Endodermal cell (in vitro differentiated cells): Measurements from ENCODE around the gene HACD2. TPM values are rescaled to one million over a fixed set of nuclear protein-coding genes. Genes with fewer than 3 reads are reported as not detected.

Source experiments
- DNase-seq: peaks from one replicate; pipeline ENCODE4 v3.0.0-alpha.2; 2017
- H3K27ac ChIP-seq: 2 replicates; pipeline ENCODE4 v1.5.1; 2013; ENCODE audit warnings: mild to moderate bottlenecking, low read depth, low read length, moderate library complexity
- H3K27me3 ChIP-seq: 2 replicates; pipeline ENCODE4 v1.6.1; 2013; ENCODE audit warnings: mild to moderate bottlenecking, low read length, moderate library complexity; ENCODE audit not compliant: insufficient read depth, control insufficient read depth, poor library complexity, severe bottlenecking
- H3K36me3 ChIP-seq: 2 replicates; pipeline ENCODE4 v1.7.0; 2013; ENCODE audit warnings: mild to moderate bottlenecking, low read length, moderate library complexity; ENCODE audit not compliant: control insufficient read depth, insufficient read depth
- H3K4me1 ChIP-seq: one replicate; pipeline ENCODE4 v1.7.0; 2013; ENCODE audit warnings: low read length; ENCODE audit not compliant: control insufficient read depth, insufficient read depth
- H3K4me3 ChIP-seq: 2 replicates; pipeline ENCODE4 v1.5.1; 2013; ENCODE audit warnings: mild to moderate bottlenecking, low read length, moderate library complexity
- H3K9ac ChIP-seq: 2 replicates; pipeline ENCODE4 v1.6.1; 2013; ENCODE audit warnings: mild to moderate bottlenecking, low read length, moderate library complexity; ENCODE audit not compliant: poor library complexity, severe bottlenecking; ENCODE audit errors: extremely low read depth
- H3K9me3 ChIP-seq: 2 replicates; pipeline ENCODE4 v1.6.1; 2013; ENCODE audit warnings: mild to moderate bottlenecking, low read length, moderate library complexity; ENCODE audit not compliant: control insufficient read depth
- H3K27ac Mint-ChIP-seq: 2 replicates; pipeline ENCODE4 v1.8.0; 2020; ENCODE audit warnings: mixed read lengths
- H3K27me3 Mint-ChIP-seq: 2 replicates; pipeline ENCODE4 v1.8.0; 2021; ENCODE audit warnings: mild to moderate bottlenecking, mixed read lengths; ENCODE audit not compliant: insufficient read depth
- H3K36me3 Mint-ChIP-seq: 2 replicates; pipeline ENCODE4 v1.8.0; 2020; ENCODE audit warnings: low read depth, mixed read lengths
- H3K4me1 Mint-ChIP-seq: 2 replicates; pipeline ENCODE4 v1.8.0; 2020; ENCODE audit warnings: mixed read lengths
- H3K4me3 Mint-ChIP-seq: 2 replicates; pipeline ENCODE4 v1.8.0; 2020; ENCODE audit warnings: mild to moderate bottlenecking, moderate library complexity, mixed read lengths
- H3K9me3 Mint-ChIP-seq: 2 replicates; pipeline ENCODE4 v1.8.0; 2020; ENCODE audit warnings: mild to moderate bottlenecking, mixed read lengths
- CTCF ChIP-seq: fragments of 200-600 bp; sonication (generic); conservative IDR thresholded peaks from 2 replicates; pipeline ENCODE4 v1.5.0; 2021; ENCODE audit warnings: antibody characterized with exemption, mild to moderate bottlenecking
- WGBS, 2 experiments: methylation state at CpG; one replicate each; pipeline versions ENCODE4 v1.1.5 to v1.1.7; 2013; ENCODE audit warnings: missing lambda C conversion rate in 2 of 2, mixed read lengths in 1 of 2; ENCODE audit not compliant: insufficient coverage in 1 of 2, insufficient read length in 1 of 2; 5-methylcytosine and 5-hydroxymethylcytosine counted together
- total RNA-seq, 2 donors: library from RNA; stranded (reverse); fragmentation: NEBNext Ultra II Directional in 1 of 2; extraction: Animal tissue kit (Norgen Biotek cat#: 25700) in 1 of 2; gene quantifications; 2 replicates in 1 of 2; 3 replicates in 1 of 2; pipeline ENCODE4 v1.2.1, GENCODE V29; 2021

The HACD2 gene
- total RNA-seq, 2 donors from 2014 or later: 32.5 to 48.7 TPM

- Mint-ChIP-seq H3K27me3 (no peaks in the 10 kb centered on the region), H3K9me3 (no peaks in the 10 kb centered on the region), H3K4me1 (peaks cover 15% of the 10 kb centered on the region), H3K36me3 (peaks cover 13% of the 10 kb centered on the region), H3K27ac (no peak overlapping the region), H3K4me3 (no peak overlapping the region)
- no peaks in the 10 kb centered on the region for H3K27me3 ChIP-seq
- DNase-seq: no peak
- no peak overlapping the region for H3K27ac ChIP-seq
- TF ChIP-seq CTCF: no peak
- H3K9me3 ChIP-seq: no peaks in the 10 kb centered on the region
- H3K4me3 ChIP-seq: no peak overlapping the region
- peaks cover 57% of the 10 kb centered on the region for H3K36me3 ChIP-seq
- H3K4me1 ChIP-seq: peaks cover 9% of the 10 kb centered on the region
- H3K9ac ChIP-seq: no peak overlapping the region
- WGBS, 2 experiments: 80 to 96% methylated on average over 1 to 6 of the region's 6 CpGs
Observed at GRCh38 chr3:123564056-123564455, 20.8 kb downstream of the HACD2 start.

- H3K27me3 ChIP-seq: no peaks in the 10 kb centered on the region
- peaks cover 14% of the 10 kb centered on the region for H3K36me3 Mint-ChIP-seq
Observed at GRCh38 chr3:123562547-123562946, 22.3 kb downstream of the HACD2 start.

GRCh38 chr3:123561188-123561587 is 23.7 kb downstream of the HACD2 start:
- Histone ChIP-seq H3K27ac (no peak overlapping the region), H3K4me1 (peaks cover 3% of the 10 kb centered on the region), H3K36me3 (peaks cover 66% of the 10 kb centered on the region), H3K27me3 (no peaks in the 10 kb centered on the region), H3K4me3 (no peak overlapping the region), H3K9ac (no peak overlapping the region), H3K9me3 (peaks cover 22% of the 10 kb centered on the region)
- no peak for DNase-seq
- Mint-ChIP-seq H3K4me3 (no peak overlapping the region), H3K4me1 (peaks cover 1% of the 10 kb centered on the region), H3K36me3 (peaks cover 27% of the 10 kb centered on the region), H3K27me3 (no peaks in the 10 kb centered on the region), H3K9me3 (peaks cover 19% of the 10 kb centered on the region), H3K27ac (no peak overlapping the region)
- 65% methylated on average over 2 of the region's 2 CpGs; no CpG with 5 or more reads in 1 of the 2 experiments for WGBS, 2 experiments
- no peak for TF ChIP-seq CTCF

More at GRCh38 chr3:123562547-123562946, 22.3 kb downstream of the HACD2 start:
- Mint-ChIP-seq H3K9me3 (peaks cover 5% of the 10 kb centered on the region), H3K27ac (no peak overlapping the region), H3K4me1 (peaks cover 1% of the 10 kb centered on the region), H3K27me3 (no peaks in the 10 kb centered on the region), H3K4me3 (no peak overlapping the region)
- Histone ChIP-seq H3K4me3 (no peak overlapping the region), H3K36me3 (peaks cover 63% of the 10 kb centered on the region), H3K4me1 (peaks cover 3% of the 10 kb centered on the region), H3K9ac (no peak overlapping the region), H3K9me3 (peaks cover 8% of the 10 kb centered on the region), H3K27ac (no peak overlapping the region)
- TF ChIP-seq CTCF: no peak
- WGBS, 2 experiments: no CpG with 5 or more reads among the region's 1 CpG
- DNase-seq: no peak
